ENCODE measurements around the gene SARNP. TPM values are rescaled to one million over a fixed set of nuclear protein-coding genes. Genes with fewer than 3 reads are reported as not detected.

Gene SARNP
- total and polyA plus RNA-seq, 9 of the 15 experiments (the other 6 are each of a cell fraction or from before 2014, with no cell fraction given), result 70.1 to 400 (median 198) TPM

GRCh38 chr12:55795950-55796349 is 21.6 kb downstream of the SARNP start:
- Histone ChIP-seq H3K9me3 (replicated peaks; ENCODE audit: control insufficient read depth, insufficient read depth, low read depth, low read length) (no peaks in the 10 kb centered on the region), H3K36me3 (ENCODE audit: control insufficient read depth, insufficient read depth, low read length) (peaks cover 94% of the 10 kb centered on the region), H3K9ac (ENCODE audit: insufficient read depth in 1 of 2, low read depth in 2 of 2, low read length in 2 of 2) (no peak overlapping the region), H3K27me3 (ENCODE audit: control insufficient read depth in 2 of 2, insufficient read depth in 2 of 2, low read length in 2 of 2) (no peaks in the 10 kb centered on the region), H4K20me1 (replicated peaks; ENCODE audit: control insufficient read depth, insufficient read depth, low read length) (no peaks in the 10 kb centered on the region), H3K27ac (ENCODE audit: extremely low read depth, low read depth, low read length) (no peak overlapping the region), H3K9me1 (ENCODE audit: control insufficient read depth, insufficient read depth, low read length) (no peaks in the 10 kb centered on the region), H3K79me2 (ENCODE audit: control insufficient read depth, insufficient read depth, low read length) (peaks cover 13% of the 10 kb centered on the region; the same call in 1 of the 3 replicates), H2AFZ (ENCODE audit: low read depth, low read length) (no peak overlapping the region), H3K4me2 (ENCODE audit: insufficient read depth, low read length) (no peak overlapping the region), H3K4me1 (replicated peaks in 1 of 2; ENCODE audit: control insufficient read depth in 2 of 2, insufficient read depth in 2 of 2, low read length in 2 of 2) (no peaks in the 10 kb centered on the region), H3K4me3 (no peak overlapping the region)
- no TSS peak for BruUV-seq (replicated peaks)
- in situ Hi-C loops (cut with MboI) (no loop called here), intact Hi-C loops (cut with micrococcal nuclease) (no loop called here)
- CTCF ChIA-PET (ENCODE audit: low intra/inter-chr PET ratio), result interaction anchor here (1.1 to 2.8 kb wide), 2 partner anchors 57 to 73 kb away, joined by 4 to 14 read pairs; no protein-coding TSS in a partner anchor
- POLR2A ChIA-PET, result interaction anchor here (0.7 to 5.4 kb wide), 5 partner anchors 11 to 1351 kb away, joined by 3 to 26 read pairs (median 4); partner anchors contain the start of genes ORMDL2 and SARNP
- no peak for FAIRE-seq
- DNase-seq (ENCODE audit: extremely low read depth in 1 of 4, low spot score in 3 of 4), result no peak
- TF ChIP-seq ETS2 (tag; IDR thresholded peaks at IDR 0.05; ENCODE audit: borderline replicate concordance, poor library complexity, severe bottlenecking), result no peak
- no peak for TF ChIP-seq PHF8 (IDR thresholded peaks at IDR 0.05; ENCODE audit: borderline replicate concordance, low read length)
- TF ChIP-seq ZNF408 (CRISPR knock-in tag; IDR thresholded peaks at IDR 0.05; ENCODE audit: low read depth), result no peak
- no peak for TF ChIP-seq GABPB2 (CRISPR knock-in tag; conservative IDR thresholded peaks at IDR 0.05)
- TF ChIP-seq KDM2B (CRISPR knock-in tag; IDR thresholded peaks at IDR 0.05), result no peak
- TF ChIP-seq ZNF436 (CRISPR knock-in tag; IDR thresholded peaks at IDR 0.05), result no peak
- TF ChIP-seq ZNF134 (CRISPR knock-in tag; conservative IDR thresholded peaks at IDR 0.05), result no peak
- no peak for TF ChIP-seq XRCC3 (IDR thresholded peaks at IDR 0.05)
- TF ChIP-seq SP2 (IDR thresholded peaks at IDR 0.05; ENCODE audit: extremely low read depth, low read depth, low read length, poor library complexity, severe bottlenecking), result no peak
- no peak for TF ChIP-seq HNRNPK (IDR thresholded peaks at IDR 0.05; ENCODE audit: low read depth, low read length, poor library complexity, severe bottlenecking)
- no peak for TF ChIP-seq FOXJ3 (CRISPR knock-in tag; IDR thresholded peaks at IDR 0.05)
- no peak for TF ChIP-seq ZNF224 (CRISPR knock-in tag; IDR thresholded peaks at IDR 0.05)
- TF ChIP-seq NRF1 (conservative IDR thresholded peaks at IDR 0.05 in 1 of 2, IDR thresholded peaks at IDR 0.05 in 1 of 2), result no peak
- TF ChIP-seq SIRT6 (IDR thresholded peaks at IDR 0.05; ENCODE audit: low read depth, low read length), result no peak
- TF ChIP-seq PRMT5 (CRISPR knock-in tag; IDR thresholded peaks at IDR 0.05), result no peak
- no peak for TF ChIP-seq TRIM25 (IDR thresholded peaks at IDR 0.05; ENCODE audit: borderline replicate concordance)
- no peak for TF ChIP-seq ZBTB34 (CRISPR knock-in tag; IDR thresholded peaks at IDR 0.05)
- TF ChIP-seq MEF2D (tag; conservative IDR thresholded peaks at IDR 0.05; ENCODE audit: low read depth), result no peak
- TF ChIP-seq ZNF384 (IDR thresholded peaks at IDR 0.05; ENCODE audit: low read depth, low read length), result no peak
- no peak for TF ChIP-seq ZNF512 (tag; IDR thresholded peaks at IDR 0.05)
- no peak for ATAC-seq

Data from K562 (cell line).